Measurements from ENCODE around the gene HRH4.

The HRH4 gene

GRCh38 chr18:24470022-24470618 lies 9.7 kb downstream of the HRH4 start:
- ATAC-seq: no peak
- no peak for TF ChIP-seq ZNF565 (CRISPR knock-in tag; conservative IDR thresholded peaks at IDR 0.05; ENCODE audit: low read depth)
- no peak for TF ChIP-seq TCF4 (CRISPR knock-in tag; IDR thresholded peaks at IDR 0.05; ENCODE audit: borderline replicate concordance)
- no peak for TF ChIP-seq OSR1 (CRISPR knock-in tag; IDR thresholded peaks at IDR 0.05)
- TF ChIP-seq BACH2 (CRISPR knock-in tag; IDR thresholded peaks at IDR 0.05; ENCODE audit: borderline replicate concordance): no peak
- no peak for TF ChIP-seq ISL1 (CRISPR knock-in tag; IDR thresholded peaks at IDR 0.05)

DNA sequence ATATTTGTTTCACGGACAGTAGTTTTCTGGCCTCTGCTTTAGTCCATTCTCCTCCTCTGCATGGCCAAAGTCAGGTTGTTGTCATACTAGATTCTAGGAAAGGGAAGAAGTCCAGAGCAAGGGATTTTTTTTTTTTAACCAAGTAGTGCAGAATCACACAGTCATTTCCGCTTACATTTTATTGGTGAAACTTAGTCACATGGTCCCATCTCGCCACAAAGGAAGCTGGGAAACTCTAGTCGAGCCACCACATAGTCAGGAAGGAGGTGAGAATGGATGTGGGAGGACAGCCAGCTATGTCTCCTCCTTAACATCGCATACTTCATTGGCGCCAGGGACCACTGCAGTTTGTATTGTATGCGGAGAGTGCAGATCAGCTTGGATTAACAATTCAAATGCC lies 10.4 kb downstream of the HRH4 start:
- TF ChIP-seq ESRRG (CRISPR knock-in tag; IDR thresholded peaks at IDR 0.05) (no peak), ISL1 (CRISPR knock-in tag; IDR thresholded peaks at IDR 0.05) (no peak), ZFP3 (CRISPR knock-in tag; IDR thresholded peaks at IDR 0.05) (no peak), RARB (CRISPR knock-in tag; IDR thresholded peaks at IDR 0.05) (no peak), TOX (CRISPR knock-in tag; IDR thresholded peaks at IDR 0.05; ENCODE audit: borderline replicate concordance) (no peak), ZNF70 (CRISPR knock-in tag; IDR thresholded peaks at IDR 0.05) (no peak)
- TF ChIP-seq, protein P1, sequence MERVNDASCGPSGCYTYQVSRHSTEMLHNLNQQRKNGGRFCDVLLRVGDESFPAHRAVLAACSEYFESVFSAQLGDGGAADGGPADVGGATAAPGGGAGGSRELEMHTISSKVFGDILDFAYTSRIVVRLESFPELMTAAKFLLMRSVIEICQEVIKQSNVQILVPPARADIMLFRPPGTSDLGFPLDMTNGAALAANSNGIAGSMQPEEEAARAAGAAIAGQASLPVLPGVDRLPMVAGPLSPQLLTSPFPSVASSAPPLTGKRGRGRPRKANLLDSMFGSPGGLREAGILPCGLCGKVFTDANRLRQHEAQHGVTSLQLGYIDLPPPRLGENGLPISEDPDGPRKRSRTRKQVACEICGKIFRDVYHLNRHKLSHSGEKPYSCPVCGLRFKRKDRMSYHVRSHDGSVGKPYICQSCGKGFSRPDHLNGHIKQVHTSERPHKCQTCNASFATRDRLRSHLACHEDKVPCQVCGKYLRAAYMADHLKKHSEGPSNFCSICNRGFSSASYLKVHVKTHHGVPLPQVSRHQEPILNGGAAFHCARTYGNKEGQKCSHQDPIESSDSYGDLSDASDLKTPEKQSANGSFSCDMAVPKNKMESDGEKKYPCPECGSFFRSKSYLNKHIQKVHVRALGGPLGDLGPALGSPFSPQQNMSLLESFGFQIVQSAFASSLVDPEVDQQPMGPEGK (CRISPR knock-in tag; IDR thresholded peaks at IDR 0.05; ENCODE audit: borderline replicate concordance): no peak
- no peak for ATAC-seq

DNA sequence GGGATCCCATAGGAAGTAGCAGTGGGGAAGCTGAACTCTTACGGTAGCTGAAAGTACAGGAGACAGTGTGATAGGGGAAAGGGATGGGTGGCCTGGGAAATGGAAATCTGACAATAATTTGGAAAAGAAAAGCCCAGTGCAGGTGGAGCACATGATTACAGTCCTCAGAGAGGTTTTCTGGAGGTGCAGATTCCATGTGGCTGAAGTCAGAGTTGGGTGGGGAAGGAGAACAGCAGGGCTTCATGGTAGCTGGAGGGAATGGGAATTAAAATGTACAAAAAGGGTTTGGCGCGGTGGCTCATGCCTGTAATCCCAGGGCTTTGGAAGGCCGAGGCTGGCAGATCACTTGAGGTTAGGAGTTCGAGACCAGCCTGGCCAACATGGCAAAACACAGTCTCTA lies 12.2 kb downstream of the HRH4 start:
- ATAC-seq: no peak
- TF ChIP-seq ZFP30 (CRISPR knock-in tag; IDR thresholded peaks at IDR 0.05) (no peak), SNAI2 (CRISPR knock-in tag; IDR thresholded peaks at IDR 0.05) (no peak), RARB (CRISPR knock-in tag; IDR thresholded peaks at IDR 0.05) (no peak), ZNF70 (CRISPR knock-in tag; IDR thresholded peaks at IDR 0.05) (no peak), ZNF565 (CRISPR knock-in tag; conservative IDR thresholded peaks at IDR 0.05; ENCODE audit: low read depth) (no peak), CSDC2 (CRISPR knock-in tag; IDR thresholded peaks at IDR 0.05) (no peak), TCF4 (CRISPR knock-in tag; IDR thresholded peaks at IDR 0.05; ENCODE audit: borderline replicate concordance) (no peak), TSHZ2 (CRISPR knock-in tag; IDR thresholded peaks at IDR 0.05) (no peak), ZNF8 (CRISPR knock-in tag; IDR thresholded peaks at IDR 0.05) (no peak)
- TF ChIP-seq, protein P1 (CRISPR knock-in tag; IDR thresholded peaks at IDR 0.05; ENCODE audit: borderline replicate concordance): no peak

- ATAC-seq: no peak
- no peak for TF ChIP-seq GLIS3 (CRISPR knock-in tag; IDR thresholded peaks at IDR 0.05)
- TF ChIP-seq, protein P2, sequence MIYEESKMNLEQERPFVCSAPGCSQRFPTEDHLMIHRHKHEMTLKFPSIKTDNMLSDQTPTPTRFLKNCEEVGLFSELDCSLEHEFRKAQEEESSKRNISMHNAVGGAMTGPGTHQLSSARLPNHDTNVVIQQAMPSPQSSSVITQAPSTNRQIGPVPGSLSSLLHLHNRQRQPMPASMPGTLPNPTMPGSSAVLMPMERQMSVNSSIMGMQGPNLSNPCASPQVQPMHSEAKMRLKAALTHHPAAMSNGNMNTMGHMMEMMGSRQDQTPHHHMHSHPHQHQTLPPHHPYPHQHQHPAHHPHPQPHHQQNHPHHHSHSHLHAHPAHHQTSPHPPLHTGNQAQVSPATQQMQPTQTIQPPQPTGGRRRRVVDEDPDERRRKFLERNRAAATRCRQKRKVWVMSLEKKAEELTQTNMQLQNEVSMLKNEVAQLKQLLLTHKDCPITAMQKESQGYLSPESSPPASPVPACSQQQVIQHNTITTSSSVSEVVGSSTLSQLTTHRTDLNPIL (CRISPR knock-in tag; IDR thresholded peaks at IDR 0.05; ENCODE audit: low read depth): no peak
- no peak for TF ChIP-seq CSRNP3 (CRISPR knock-in tag; IDR thresholded peaks at IDR 0.05)
- no peak for TF ChIP-seq PPARA (CRISPR knock-in tag; IDR thresholded peaks at IDR 0.05; ENCODE audit: borderline replicate concordance)
- TF ChIP-seq ZC3H10 (CRISPR knock-in tag; IDR thresholded peaks at IDR 0.05): no peak
- no peak for TF ChIP-seq ISL1 (CRISPR knock-in tag; IDR thresholded peaks at IDR 0.05)
- no peak for TF ChIP-seq ARNTL (CRISPR knock-in tag; IDR thresholded peaks at IDR 0.05; ENCODE audit: borderline replicate concordance, low read depth)
- TF ChIP-seq POU6F1 (CRISPR knock-in tag; IDR thresholded peaks at IDR 0.05; ENCODE audit: borderline replicate concordance, low read depth): no peak
- no peak for TF ChIP-seq BACH2 (CRISPR knock-in tag; IDR thresholded peaks at IDR 0.05; ENCODE audit: borderline replicate concordance)
- no peak for TF ChIP-seq ZNF8 (CRISPR knock-in tag; IDR thresholded peaks at IDR 0.05)
- TF ChIP-seq ESRRG (CRISPR knock-in tag; IDR thresholded peaks at IDR 0.05): no peak
- TF ChIP-seq OSR1 (CRISPR knock-in tag; IDR thresholded peaks at IDR 0.05): no peak
- TF ChIP-seq, protein P1 (CRISPR knock-in tag; IDR thresholded peaks at IDR 0.05; ENCODE audit: borderline replicate concordance): no peak
- TF ChIP-seq SNAI2 (CRISPR knock-in tag; IDR thresholded peaks at IDR 0.05): no peak
Observed at GRCh38 chr18:24474406-24474805, 14.0 kb downstream of the HRH4 start.

Data from SK-N-SH treated with all-trans-retinoic acid at 6 μM for 48 hours (cell line).